H1 (cell line): ENCODE data around the gene INO80. TPM values are rescaled to one million over a fixed set of nuclear protein-coding genes. Genes with fewer than 3 reads are reported as not detected.

Source experiments
- JUN ChIP-seq: IDR thresholded peaks from 2 replicates; pipeline ENCODE4 v1.6.1; 2011; ENCODE audit warnings: low read depth, mild to moderate bottlenecking, improper control_type of control experiment, low read length
- NANOG ChIP-seq: IDR thresholded peaks from 2 replicates; pipeline ENCODE4 v1.6.1; 2011; ENCODE audit warnings: low read length, low read depth, mild to moderate bottlenecking, inconsistent platforms; ENCODE audit not compliant: insufficient read depth, poor library complexity, severe bottlenecking
- POLR2A ChIP-seq, 2 experiments: IDR thresholded peaks; 1 replicate in 1 of 2; 2 replicates in 1 of 2; pipeline ENCODE4 v1.6.1; 2011; ENCODE audit warnings: low read depth in 2 of 2, low read length in 2 of 2, mild to moderate bottlenecking in 2 of 2; ENCODE audit errors: control extremely low read depth in 1 of 2
- SAP30 ChIP-seq: fragments of 300-600 bp; sonication (generic); IDR thresholded peaks from 2 replicates; pipeline ENCODE4 v1.7.1; 2012; ENCODE audit warnings: low read length, moderate library complexity, mild to moderate bottlenecking, inconsistent platforms; ENCODE audit not compliant: insufficient read depth, insufficient replicate concordance
- SP4 ChIP-seq: IDR thresholded peaks from 2 replicates; pipeline ENCODE4 v1.6.1; 2012; ENCODE audit warnings: low read length, inconsistent platforms
- YY1 ChIP-seq: IDR thresholded peaks from 2 replicates; pipeline ENCODE4 v1.6.1; 2011; ENCODE audit warnings: low read depth, mild to moderate bottlenecking, low read length
- polyA plus RNA-seq, 7 experiments: library from polyadenylated mRNA; depleted of rRNA in 3 of 7; stranded (reverse) in 5 of 7; unstranded in 2 of 7; fragments of >200 nt in 5 of 7; fragments of 200-250 nt in 2 of 7; gene quantifications; 1 replicate in 5 of 7; 2 replicates in 1 of 7; 4 replicates in 1 of 7; pipeline versions ENCODE4 v1.2.1 to v1.2.3, GENCODE V29; 2011 to 2013; ENCODE audit warnings: missing spikeins in 2 of 7, mixed read lengths in 2 of 7
- total RNA-seq: library from RNA; stranded (reverse); fragmentation: NEBNext Ultra II Directional; extraction: Animal tissue kit (Norgen Biotek cat#: 25700); gene quantifications from 2 replicates; pipeline ENCODE4 v1.2.1, GENCODE V29; 2021

INO80 gene
- total and polyA plus RNA-seq, 2 of the 8 experiments (the other 6 are each of a cell fraction or from before 2014, with no cell fraction given) = 4.3 to 24.5 TPM

DNA sequence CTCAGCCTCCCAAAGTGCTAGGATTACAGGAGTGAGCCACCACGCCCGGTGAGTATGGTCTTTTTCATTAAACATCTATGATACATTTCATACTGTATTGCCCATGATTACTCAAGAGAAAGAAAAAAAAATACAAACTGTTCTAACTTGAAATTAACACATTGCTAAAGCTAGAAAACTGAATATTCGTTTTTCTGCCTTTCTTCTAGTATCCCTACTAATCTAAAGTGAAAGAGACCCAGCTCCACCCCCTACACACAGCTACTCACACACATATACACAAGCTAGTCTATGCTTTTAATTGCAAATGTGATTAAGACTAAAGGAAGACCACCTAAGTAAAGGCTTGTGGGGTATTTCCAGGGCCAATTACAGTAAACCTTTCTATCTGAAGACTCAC is 43.1 kb downstream of the INO80 start (continued):
- no peak for TF ChIP-seq NANOG
- no peak for TF ChIP-seq YY1
- no peak for TF ChIP-seq POLR2A (IDR thresholded peaks at IDR 0.05; ENCODE audit: control extremely low read depth in 1 of 2, low read depth in 2 of 2, low read length in 2 of 2)
- no peak for TF ChIP-seq SAP30
- no peak for TF ChIP-seq JUN
- TF ChIP-seq SP4 = no peak
